Measurements from ENCODE around the gene IMP4. TPM values are rescaled to one million over a fixed set of nuclear protein-coding genes. Genes with fewer than 3 reads are reported as not detected.

IMP4 gene
- total RNA-seq, 1 experiment from 2014 or later: 121 TPM

DNA sequence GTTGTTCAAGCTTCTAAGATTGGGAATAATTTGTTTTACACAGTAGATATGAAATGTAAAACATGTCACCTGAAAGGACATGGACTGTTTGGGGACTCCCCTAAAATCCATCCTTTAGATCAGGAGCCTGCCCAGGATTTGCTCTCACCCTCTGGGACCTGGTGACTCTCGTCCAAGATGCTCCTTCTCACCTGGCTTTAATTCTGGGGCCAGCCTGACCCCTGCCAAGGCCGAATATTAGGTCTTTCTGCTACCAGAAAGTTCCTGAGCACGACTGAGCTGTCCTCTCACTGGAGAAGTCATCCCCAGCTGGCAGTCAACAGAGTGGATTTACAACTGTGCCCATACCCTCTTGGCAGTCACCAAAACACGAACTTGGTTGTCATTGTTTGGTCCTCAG lies 38.4 kb downstream of the IMP4 start:
- no peak for TF ChIP-seq POLR2A (IDR thresholded peaks at IDR 0.05; ENCODE audit: borderline replicate concordance, extremely low read depth, insufficient read depth, insufficient read length)
- TF ChIP-seq, protein P1, sequence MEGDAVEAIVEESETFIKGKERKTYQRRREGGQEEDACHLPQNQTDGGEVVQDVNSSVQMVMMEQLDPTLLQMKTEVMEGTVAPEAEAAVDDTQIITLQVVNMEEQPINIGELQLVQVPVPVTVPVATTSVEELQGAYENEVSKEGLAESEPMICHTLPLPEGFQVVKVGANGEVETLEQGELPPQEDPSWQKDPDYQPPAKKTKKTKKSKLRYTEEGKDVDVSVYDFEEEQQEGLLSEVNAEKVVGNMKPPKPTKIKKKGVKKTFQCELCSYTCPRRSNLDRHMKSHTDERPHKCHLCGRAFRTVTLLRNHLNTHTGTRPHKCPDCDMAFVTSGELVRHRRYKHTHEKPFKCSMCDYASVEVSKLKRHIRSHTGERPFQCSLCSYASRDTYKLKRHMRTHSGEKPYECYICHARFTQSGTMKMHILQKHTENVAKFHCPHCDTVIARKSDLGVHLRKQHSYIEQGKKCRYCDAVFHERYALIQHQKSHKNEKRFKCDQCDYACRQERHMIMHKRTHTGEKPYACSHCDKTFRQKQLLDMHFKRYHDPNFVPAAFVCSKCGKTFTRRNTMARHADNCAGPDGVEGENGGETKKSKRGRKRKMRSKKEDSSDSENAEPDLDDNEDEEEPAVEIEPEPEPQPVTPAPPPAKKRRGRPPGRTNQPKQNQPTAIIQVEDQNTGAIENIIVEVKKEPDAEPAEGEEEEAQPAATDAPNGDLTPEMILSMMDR (IDR thresholded peaks at IDR 0.05 in 2 of 3, conservative IDR thresholded peaks at IDR 0.05 in 1 of 3; ENCODE audit: borderline replicate concordance in 1 of 3, insufficient read depth in 1 of 3, low read depth in 2 of 3, low read length in 2 of 3): no peak
- TF ChIP-seq SP1 (IDR thresholded peaks at IDR 0.05; ENCODE audit: low read depth): no peak
- no peak for TF ChIP-seq EZH2phosphoT487 (IDR thresholded peaks at IDR 0.05; ENCODE audit: borderline replicate concordance)
- TF ChIP-seq FOSL1 (IDR thresholded peaks at IDR 0.05; ENCODE audit: low read depth): no peak
- DNase-seq (ENCODE audit: low read depth, low spot score) (no peak), ATAC-seq (no peak)
- Histone ChIP-seq H4K20me1 (ENCODE audit: insufficient read depth) (no peaks in the 10 kb centered on the region), H3K4me2 (ENCODE audit: low read length) (no peak overlapping the region), H3K9me3 (ENCODE audit: control insufficient read depth in 1 of 2, insufficient read depth in 1 of 2, low read depth in 1 of 2, low read length in 2 of 2) (no peaks in the 10 kb centered on the region), H3K27ac (ENCODE audit: low read depth, low read length) (no peak overlapping the region), H3K27me3 (ENCODE audit: insufficient read depth, low read length) (no peaks in the 10 kb centered on the region), H3K9ac (ENCODE audit: low read length) (no peak overlapping the region), H3K4me1 (ENCODE audit: control insufficient read depth in 1 of 2, insufficient read depth in 2 of 2, low read length in 2 of 2) (no peaks in the 10 kb centered on the region), H3K4me3 (replicated peaks in 1 of 2; ENCODE audit: low read depth in 1 of 2, low read length in 2 of 2) (no peak overlapping the region), H3K79me2 (ENCODE audit: insufficient read depth, low read length) (no peaks in the 10 kb centered on the region), H2AFZ (ENCODE audit: low read depth, low read length, poor library complexity, severe bottlenecking) (no peak overlapping the region), H3K36me3 (ENCODE audit: control insufficient read depth in 1 of 2, insufficient read depth in 2 of 2, low read length in 2 of 2) (no peaks in the 10 kb centered on the region), H3K9me2 (ENCODE audit: insufficient read depth) (no peaks in the 10 kb centered on the region)
- POLR2A ChIA-PET: no interaction called here
- BruUV-seq (replicated peaks): no TSS peak
- CTCF ChIA-PET: no interaction called here
- RAD21 ChIA-PET (ENCODE audit: low non-redundant PET in 1 of 2, low total read pairs in 2 of 2, uncharacterized antibody in 2 of 2, unreplicated experiment in 2 of 2): no interaction called here
- intact Hi-C loops (cut with micrococcal nuclease): no loop called here

GRCh38 chr2:130381619-130382018 lies 38.9 kb downstream of the IMP4 start:
- ChIA-PET POLR2A (no interaction called here), CTCF (no interaction called here), RAD21 (ENCODE audit: low non-redundant PET in 1 of 2, low total read pairs in 2 of 2, uncharacterized antibody in 2 of 2, unreplicated experiment in 2 of 2) (no interaction called here)
- H3K27me3 ChIP-seq (ENCODE audit: insufficient read depth, low read length): no peaks in the 10 kb centered on the region
- no peaks in the 10 kb centered on the region for H3K36me3 ChIP-seq (ENCODE audit: control insufficient read depth in 1 of 2, insufficient read depth in 2 of 2, low read length in 2 of 2)
- H3K4me1 ChIP-seq (ENCODE audit: control insufficient read depth in 1 of 2, insufficient read depth in 2 of 2, low read length in 2 of 2): no peaks in the 10 kb centered on the region
- ATAC-seq (no peak), DNase-seq (ENCODE audit: low read depth, low spot score) (no peak)
- no peak overlapping the region for H2AFZ ChIP-seq (ENCODE audit: low read depth, low read length, poor library complexity, severe bottlenecking)
- H3K9me2 ChIP-seq (ENCODE audit: insufficient read depth): no peaks in the 10 kb centered on the region
- H3K9me3 ChIP-seq (ENCODE audit: control insufficient read depth in 1 of 2, insufficient read depth in 1 of 2, low read depth in 1 of 2, low read length in 2 of 2): no peaks in the 10 kb centered on the region
- no peak overlapping the region for H3K4me2 ChIP-seq (ENCODE audit: low read length)
- H3K9ac ChIP-seq (ENCODE audit: low read length): no peak overlapping the region
- H3K4me3 ChIP-seq (replicated peaks in 1 of 2; ENCODE audit: low read depth in 1 of 2, low read length in 2 of 2): no peak overlapping the region
- no peaks in the 10 kb centered on the region for H4K20me1 ChIP-seq (ENCODE audit: insufficient read depth)
- no peaks in the 10 kb centered on the region for H3K79me2 ChIP-seq (ENCODE audit: insufficient read depth, low read length)
- no peak overlapping the region for H3K27ac ChIP-seq (ENCODE audit: low read depth, low read length)
- TF ChIP-seq JUND (IDR thresholded peaks at IDR 0.05) (no peak), POLR2AphosphoS5 (IDR thresholded peaks at IDR 0.05; ENCODE audit: low read depth, low read length) (no peak), SP1 (IDR thresholded peaks at IDR 0.05; ENCODE audit: low read depth) (no peak), ZFX (IDR thresholded peaks at IDR 0.05) (no peak), ZNF274 (IDR thresholded peaks at IDR 0.05; ENCODE audit: low read depth, low read length) (no peak), ELF1 (IDR thresholded peaks at IDR 0.05; ENCODE audit: borderline replicate concordance, low read depth) (no peak), YY1 (IDR thresholded peaks at IDR 0.05; ENCODE audit: extremely low read depth, insufficient replicate concordance, low read depth, low read length) (no peak)
- TF ChIP-seq, protein P1 (IDR thresholded peaks at IDR 0.05 in 2 of 3, conservative IDR thresholded peaks at IDR 0.05 in 1 of 3; ENCODE audit: borderline replicate concordance in 1 of 3, insufficient read depth in 1 of 3, low read depth in 2 of 3, low read length in 2 of 3): no peak
- TF ChIP-seq, protein P2, sequence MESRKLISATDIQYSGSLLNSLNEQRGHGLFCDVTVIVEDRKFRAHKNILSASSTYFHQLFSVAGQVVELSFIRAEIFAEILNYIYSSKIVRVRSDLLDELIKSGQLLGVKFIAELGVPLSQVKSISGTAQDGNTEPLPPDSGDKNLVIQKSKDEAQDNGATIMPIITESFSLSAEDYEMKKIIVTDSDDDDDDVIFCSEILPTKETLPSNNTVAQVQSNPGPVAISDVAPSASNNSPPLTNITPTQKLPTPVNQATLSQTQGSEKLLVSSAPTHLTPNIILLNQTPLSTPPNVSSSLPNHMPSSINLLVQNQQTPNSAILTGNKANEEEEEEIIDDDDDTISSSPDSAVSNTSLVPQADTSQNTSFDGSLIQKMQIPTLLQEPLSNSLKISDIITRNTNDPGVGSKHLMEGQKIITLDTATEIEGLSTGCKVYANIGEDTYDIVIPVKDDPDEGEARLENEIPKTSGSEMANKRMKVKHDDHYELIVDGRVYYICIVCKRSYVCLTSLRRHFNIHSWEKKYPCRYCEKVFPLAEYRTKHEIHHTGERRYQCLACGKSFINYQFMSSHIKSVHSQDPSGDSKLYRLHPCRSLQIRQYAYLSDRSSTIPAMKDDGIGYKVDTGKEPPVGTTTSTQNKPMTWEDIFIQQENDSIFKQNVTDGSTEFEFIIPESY (IDR thresholded peaks at IDR 0.05; ENCODE audit: extremely low read depth, insufficient replicate concordance, low read length): no peak
- TF ChIP-seq, protein P3, sequence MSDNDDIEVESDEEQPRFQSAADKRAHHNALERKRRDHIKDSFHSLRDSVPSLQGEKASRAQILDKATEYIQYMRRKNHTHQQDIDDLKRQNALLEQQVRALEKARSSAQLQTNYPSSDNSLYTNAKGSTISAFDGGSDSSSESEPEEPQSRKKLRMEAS (IDR thresholded peaks at IDR 0.05): no peak
- intact Hi-C loops (cut with micrococcal nuclease): no loop called here
- no TSS peak for BruUV-seq (replicated peaks)

All from HCT116 (cell line).